Measurements from ENCODE around the gene SLC37A3.
A peak's percentile ranks its signal among the peaks of the same experiment; 100 is the strongest.
"Not testable (repeated sequence)": the region's sequence is repeated elsewhere in the genome, so short reads cannot be mapped to it uniquely, and the experiment has no call there.

Gene SLC37A3

DNA sequence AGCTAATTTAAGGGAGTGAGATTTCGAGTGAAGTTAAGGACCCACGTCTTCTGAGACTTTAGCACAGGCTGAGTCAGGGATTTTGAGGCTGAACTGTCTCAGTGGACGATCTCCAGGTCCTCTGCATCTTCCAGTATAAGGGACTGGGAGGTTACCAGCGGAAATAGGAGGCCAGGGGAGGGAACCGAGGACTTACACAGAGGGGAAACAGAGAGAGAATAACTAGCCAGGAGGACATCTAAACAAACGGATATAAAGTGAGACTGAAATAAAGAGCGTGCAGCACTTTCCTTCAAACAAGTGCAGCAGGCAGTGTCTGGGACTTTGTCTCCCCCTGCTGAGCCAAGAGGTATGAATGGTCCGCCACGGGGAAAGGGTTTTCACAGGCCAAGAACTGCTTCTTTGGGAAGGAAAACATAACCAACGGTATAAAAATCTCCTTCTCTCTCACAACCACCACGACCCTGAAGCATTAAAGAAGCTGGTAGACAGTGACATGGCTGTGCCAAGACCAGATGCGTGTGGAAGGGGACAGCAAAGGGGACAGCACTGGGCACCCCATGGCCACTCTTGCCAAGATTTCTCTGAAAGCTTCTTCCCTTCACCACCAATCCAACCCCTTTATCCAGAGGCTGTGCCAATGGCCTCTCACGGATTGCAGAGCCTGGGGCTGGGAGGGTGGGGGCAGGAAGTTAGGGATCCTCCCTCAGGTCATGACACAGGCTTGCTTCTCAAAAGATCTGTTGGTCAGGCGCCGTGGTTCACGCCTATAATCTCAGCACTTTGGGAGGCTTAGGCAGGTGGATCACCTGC lies 72.0 kb downstream of the SLC37A3 start:
- Histone ChIP-seq H3K27me3 (replicated peaks) (no peaks in the 10 kb centered on the region), H3K4me3 (ENCODE audit: low read depth, low read length) (no peak overlapping the region), H3K27ac (no peak overlapping the region), H3K36me3 (replicated peaks) (no peaks in the 10 kb centered on the region)
- peak; percentile 61 for DNase-seq
- in situ Hi-C loops (cut with HindIII; ENCODE audit: low pct_ligation_motif_present, low sequenced_read_pairs): no loop called here
- TF ChIP-seq CTCF (IDR thresholded peaks at IDR 0.05; ENCODE audit: low read depth, low read length, missing control alignments): peak; percentile 90

DNA sequence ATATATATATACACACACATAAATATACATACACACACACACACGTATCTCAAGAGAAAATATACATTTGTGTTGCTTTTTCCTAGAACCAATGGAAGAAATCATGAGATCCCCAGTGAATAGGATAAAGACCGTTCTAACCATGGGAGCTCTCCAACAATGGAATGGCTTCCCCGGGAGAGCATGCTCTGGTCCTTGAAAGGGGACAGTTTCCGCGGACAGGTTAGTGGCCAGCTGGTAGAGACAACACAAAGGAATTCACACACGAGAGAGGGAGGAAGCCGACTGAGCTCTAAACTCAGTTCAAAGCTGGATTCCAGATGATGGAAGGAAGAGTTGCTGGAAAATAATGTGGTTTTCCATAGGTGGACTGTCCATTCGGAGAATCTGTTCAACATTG lies 72.7 kb downstream of the SLC37A3 start:
- no peak overlapping the region for H3K27ac ChIP-seq
- H3K36me3 ChIP-seq (replicated peaks): no peaks in the 10 kb centered on the region
- no peaks in the 10 kb centered on the region for H3K27me3 ChIP-seq (replicated peaks)
- no peak overlapping the region for H3K4me3 ChIP-seq (ENCODE audit: low read depth, low read length)
- DNase-seq: no peak
- no peak for TF ChIP-seq CTCF (IDR thresholded peaks at IDR 0.05; ENCODE audit: low read depth, low read length, missing control alignments)
- in situ Hi-C loops (cut with HindIII; ENCODE audit: low pct_ligation_motif_present, low sequenced_read_pairs): no loop called here

DNA sequence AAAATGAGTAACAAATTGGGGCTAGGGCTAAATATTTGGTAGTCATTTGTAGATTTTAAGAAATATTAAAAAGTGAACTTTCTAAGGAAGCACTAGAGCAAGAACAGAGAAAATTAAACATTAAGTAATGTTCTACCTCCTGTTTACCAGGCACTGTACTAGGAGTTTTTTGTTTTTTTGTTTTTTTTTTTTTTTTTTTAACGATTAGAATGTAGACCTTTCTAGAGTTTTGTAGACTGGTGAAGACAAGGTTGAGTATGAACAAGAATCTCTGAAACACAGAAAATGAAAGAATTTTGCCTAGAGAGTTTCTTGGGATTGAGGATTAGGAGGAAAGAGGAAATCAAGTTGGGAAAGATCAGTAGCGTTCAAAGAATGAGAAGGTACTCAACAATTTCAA lies 73.6 kb downstream of the SLC37A3 start:
- TF ChIP-seq CTCF (IDR thresholded peaks at IDR 0.05; ENCODE audit: low read depth, low read length, missing control alignments): no peak
- no peak overlapping the region for H3K4me3 ChIP-seq (ENCODE audit: low read depth, low read length)
- H3K27ac ChIP-seq: no peak overlapping the region
- no peaks in the 10 kb centered on the region for H3K36me3 ChIP-seq (replicated peaks)
- no peak for DNase-seq
- no peaks in the 10 kb centered on the region for H3K27me3 ChIP-seq (replicated peaks)
- in situ Hi-C loops (cut with HindIII; ENCODE audit: low pct_ligation_motif_present, low sequenced_read_pairs): no loop called here

GRCh38 chr7:140322759-140323158 lies 75.6 kb downstream of the SLC37A3 start:
- H3K4me3 ChIP-seq (ENCODE audit: low read depth, low read length): no peak overlapping the region
- H3K27me3 ChIP-seq (replicated peaks): no peaks in the 10 kb centered on the region
- DNase-seq: no peak
- TF ChIP-seq CTCF (IDR thresholded peaks at IDR 0.05; ENCODE audit: low read depth, low read length, missing control alignments): no peak
- H3K27ac ChIP-seq: no peak overlapping the region
- H3K36me3 ChIP-seq (replicated peaks): no peaks in the 10 kb centered on the region
- in situ Hi-C loops (cut with HindIII; ENCODE audit: low pct_ligation_motif_present, low sequenced_read_pairs): no loop called here

DNA sequence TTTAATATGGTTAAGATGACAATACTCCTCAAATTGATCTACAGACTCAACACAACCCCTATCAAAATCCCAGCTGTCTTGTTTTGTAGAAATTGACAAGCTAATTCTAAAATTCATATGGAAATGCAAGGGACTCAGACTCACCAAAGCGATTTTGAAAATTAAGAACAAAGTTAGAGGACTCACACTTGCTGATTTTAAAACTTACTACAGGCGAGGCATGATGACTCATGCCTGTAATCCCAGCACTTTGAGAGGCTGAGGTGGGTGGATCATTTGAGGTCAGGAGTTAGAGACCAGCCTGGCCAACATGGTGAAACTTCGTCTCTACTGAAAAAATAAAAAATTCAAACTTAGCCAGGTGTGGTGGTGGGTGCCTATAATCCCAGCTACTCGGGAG lies 78.3 kb downstream of the SLC37A3 start:
- H3K4me3 ChIP-seq (ENCODE audit: low read depth, low read length); DNase-seq; H3K36me3 ChIP-seq (replicated peaks); in situ Hi-C loops (cut with HindIII; ENCODE audit: low pct_ligation_motif_present, low sequenced_read_pairs); H3K27me3 ChIP-seq (replicated peaks); H3K27ac ChIP-seq: not testable (repeated sequence)

DNA sequence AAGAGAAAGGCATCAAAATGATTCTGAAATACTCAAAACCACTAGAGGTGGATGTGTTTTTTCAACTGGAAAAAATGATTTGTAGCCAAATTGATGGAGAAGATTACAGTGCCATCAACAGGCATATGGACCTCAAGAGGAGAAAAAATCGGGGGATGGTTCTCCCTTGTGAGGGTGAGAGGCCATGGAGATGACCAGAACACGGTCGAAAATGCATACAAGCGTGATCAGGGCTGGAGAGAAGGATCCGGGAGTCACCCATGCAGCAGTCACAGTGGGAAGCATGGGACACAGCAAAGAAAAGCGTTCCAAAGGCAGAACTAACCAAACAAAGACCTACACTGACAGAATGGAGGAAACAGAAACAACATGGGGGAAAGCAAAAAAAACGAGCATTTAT lies 80.3 kb downstream of the SLC37A3 start:
- in situ Hi-C loops (cut with HindIII; ENCODE audit: low pct_ligation_motif_present, low sequenced_read_pairs): no loop called here
- H3K4me3 ChIP-seq (ENCODE audit: low read depth, low read length): no peak overlapping the region
- no peak for DNase-seq
- H3K36me3 ChIP-seq (replicated peaks): no peaks in the 10 kb centered on the region
- H3K27me3 ChIP-seq (replicated peaks): no peaks in the 10 kb centered on the region
- H3K27ac ChIP-seq: no peak overlapping the region
- TF ChIP-seq CTCF (IDR thresholded peaks at IDR 0.05; ENCODE audit: low read depth, low read length, missing control alignments): no peak

All from brain microvascular endothelial cell (primary cell).